MM.1S (cell line): ENCODE measurements around the gene ETV3.

Source experiments
- EZH2 ChIP-seq: fragments of 300-600 bp; sonication (generic); optimal IDR thresholded peaks from 2 replicates; pipeline ENCODE3; 2017; ENCODE audit warnings: low read depth, mild to moderate bottlenecking, antibody characterized with exemption, low read length, mixed read lengths
- EZH2phosphoT487 ChIP-seq: fragments of 300-600 bp; sonication (generic); IDR thresholded peaks from 2 replicates; pipeline ENCODE4 v1.6.1; 2018; ENCODE audit warnings: antibody characterized with exemption, low read length
- TF ChIP-seq, protein P1 (sequence below): fragments of 300-600 bp; sonication (generic); IDR thresholded peaks from 2 replicates; pipeline ENCODE4 v1.5.1; 2016; ENCODE audit warnings: antibody characterized with exemption, low read length, mixed read lengths

DNA sequence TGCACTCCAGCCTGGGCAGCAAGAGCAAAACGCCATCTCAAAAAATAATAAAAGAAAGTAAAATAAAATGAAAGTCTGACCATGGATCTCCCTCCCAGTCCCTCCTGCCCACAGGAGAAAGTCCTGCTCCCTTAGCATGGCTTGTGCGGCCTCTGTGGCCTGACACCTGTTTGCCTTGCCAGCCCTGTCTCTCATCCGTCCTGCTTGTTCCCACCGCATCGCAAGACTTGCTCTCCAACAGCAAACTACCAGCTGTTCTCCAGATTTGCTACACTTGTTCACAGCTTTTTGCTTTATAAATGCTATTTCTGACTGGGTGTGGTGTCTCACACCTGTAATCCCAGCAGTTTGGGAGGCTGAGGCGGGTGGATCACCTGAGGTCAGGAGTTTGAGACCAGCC is 41.3 kb downstream of the ETV3 start:
- TF ChIP-seq, protein P1, sequence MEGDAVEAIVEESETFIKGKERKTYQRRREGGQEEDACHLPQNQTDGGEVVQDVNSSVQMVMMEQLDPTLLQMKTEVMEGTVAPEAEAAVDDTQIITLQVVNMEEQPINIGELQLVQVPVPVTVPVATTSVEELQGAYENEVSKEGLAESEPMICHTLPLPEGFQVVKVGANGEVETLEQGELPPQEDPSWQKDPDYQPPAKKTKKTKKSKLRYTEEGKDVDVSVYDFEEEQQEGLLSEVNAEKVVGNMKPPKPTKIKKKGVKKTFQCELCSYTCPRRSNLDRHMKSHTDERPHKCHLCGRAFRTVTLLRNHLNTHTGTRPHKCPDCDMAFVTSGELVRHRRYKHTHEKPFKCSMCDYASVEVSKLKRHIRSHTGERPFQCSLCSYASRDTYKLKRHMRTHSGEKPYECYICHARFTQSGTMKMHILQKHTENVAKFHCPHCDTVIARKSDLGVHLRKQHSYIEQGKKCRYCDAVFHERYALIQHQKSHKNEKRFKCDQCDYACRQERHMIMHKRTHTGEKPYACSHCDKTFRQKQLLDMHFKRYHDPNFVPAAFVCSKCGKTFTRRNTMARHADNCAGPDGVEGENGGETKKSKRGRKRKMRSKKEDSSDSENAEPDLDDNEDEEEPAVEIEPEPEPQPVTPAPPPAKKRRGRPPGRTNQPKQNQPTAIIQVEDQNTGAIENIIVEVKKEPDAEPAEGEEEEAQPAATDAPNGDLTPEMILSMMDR = no peak
- TF ChIP-seq EZH2phosphoT487 (no peak), EZH2 (no peak)
